ENCODE results near the gene IL31.
"Not testable (repeated sequence)": the region's sequence is repeated elsewhere in the genome, so short reads cannot be mapped to it uniquely, and the experiment has no call there.

The IL31 gene

GRCh38 chr12:122190842-122191668, 17.0 kb upstream of the IL31 start:
- peak in 4 of 5 donors; percentile 37 to 54 (median 44) for DNase-seq

- DNase-seq, result no peak
Measured at GRCh38 chr12:122189626-122190475, 15.8 kb upstream of the IL31 start.

GRCh38 chr12:122187466-122187865, 13.4 kb upstream of the IL31 start:
- no peak for DNase-seq

GRCh38 chr12:122185494-122186082, 11.6 kb upstream of the IL31 start:
- DNase-seq, result no peak

DNA sequence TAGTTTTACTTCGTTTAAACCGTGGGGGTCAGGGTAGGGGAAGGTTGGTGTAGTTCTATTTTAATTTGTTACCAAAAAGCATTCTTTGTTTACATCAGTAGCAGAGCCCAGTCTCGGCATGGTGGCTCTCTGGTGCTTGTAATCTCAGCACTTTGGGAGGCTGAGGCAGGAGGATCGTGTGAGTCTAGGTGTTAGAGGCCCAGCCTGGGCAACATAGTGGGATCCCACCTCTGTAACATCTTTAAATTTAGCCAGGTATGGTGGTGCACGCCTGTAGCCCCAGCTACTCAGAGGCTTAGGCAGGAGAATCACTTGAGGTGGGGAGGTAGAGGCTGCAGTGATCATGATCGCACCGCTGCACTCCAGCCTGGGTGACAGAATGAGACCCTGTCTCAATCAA, 11.1 kb upstream of the IL31 start:
- DNase-seq, result no peak

- DNase-seq, result no peak
Measured at GRCh38 chr12:122184517-122184916, 10.5 kb upstream of the IL31 start.

GRCh38 chr12:122183588-122183940, 9.5 kb upstream of the IL31 start:
- DNase-seq, result no peak

DNA sequence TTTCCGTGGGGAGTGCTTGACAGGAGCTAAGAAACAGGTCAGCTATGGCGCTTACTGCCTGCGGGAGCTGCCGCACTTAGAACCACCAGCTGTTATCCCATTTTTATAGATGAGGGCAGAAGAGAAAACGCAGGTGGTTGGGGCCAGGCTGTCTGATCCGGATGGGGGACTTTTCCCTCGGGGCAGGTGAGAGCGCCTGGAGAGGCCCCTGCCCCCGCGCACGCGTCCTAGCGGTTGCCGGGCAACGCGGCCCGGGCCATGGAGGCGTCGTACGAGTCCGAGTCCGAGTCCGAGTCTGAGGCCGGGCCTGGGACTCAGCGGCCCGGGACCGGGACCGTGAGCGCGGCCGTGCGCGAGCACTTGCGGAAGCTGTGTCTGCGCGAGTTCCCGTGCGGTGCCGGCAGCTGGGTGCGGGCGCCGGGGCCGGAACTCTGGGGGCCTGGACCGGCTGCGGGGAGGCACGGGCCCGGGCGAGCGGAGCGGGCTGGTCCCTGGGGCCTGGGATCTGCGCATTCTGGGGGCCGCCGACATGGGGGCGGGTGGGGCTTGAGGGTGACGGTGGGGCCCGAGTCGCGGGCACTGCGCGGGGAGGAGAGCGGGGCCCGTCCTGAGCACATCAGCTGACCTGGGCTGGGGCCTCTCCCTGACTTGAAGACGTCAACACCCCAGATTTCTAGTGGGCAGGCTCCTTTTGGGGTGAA, 9.0 kb upstream of the IL31 start, which contains the start of gene LRRC43:
Gene LRRC43 (plus strand): TSS at position 237 of the 701 bp plus-strand sequence. CDS start 22 bp downstream, at position 259.
- DNase-seq, result peak in 1 of 5 donors; percentile 33

- DNase-seq, result not testable (repeated sequence)
Measured at GRCh38 chr12:122176473-122176872, 2.5 kb upstream of the IL31 start.

- no peak for DNase-seq
Measured at GRCh38 chr12:122172262-122172939, 1.6 kb downstream of the IL31 start.

DNA sequence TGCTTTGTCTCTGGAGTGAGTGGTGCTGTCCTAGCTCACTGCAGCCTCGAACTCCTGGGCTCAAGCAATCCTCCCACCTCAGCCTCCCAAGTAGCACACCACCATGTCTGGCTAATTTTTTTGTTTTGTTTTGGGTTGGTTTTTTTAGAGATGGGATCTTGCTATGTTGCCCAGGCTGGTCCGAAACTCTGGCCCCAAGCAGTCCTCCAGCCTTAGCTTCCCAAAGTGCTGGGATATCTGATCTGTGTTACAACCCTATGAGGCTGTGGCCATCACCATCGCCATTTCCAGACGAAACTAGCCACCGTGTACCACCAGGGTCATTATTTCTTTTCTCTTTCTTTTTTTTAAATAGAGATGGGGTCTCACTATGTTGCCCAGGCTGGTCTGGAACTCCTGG, 2.6 kb downstream of the IL31 start:
- no peak for DNase-seq

DNA sequence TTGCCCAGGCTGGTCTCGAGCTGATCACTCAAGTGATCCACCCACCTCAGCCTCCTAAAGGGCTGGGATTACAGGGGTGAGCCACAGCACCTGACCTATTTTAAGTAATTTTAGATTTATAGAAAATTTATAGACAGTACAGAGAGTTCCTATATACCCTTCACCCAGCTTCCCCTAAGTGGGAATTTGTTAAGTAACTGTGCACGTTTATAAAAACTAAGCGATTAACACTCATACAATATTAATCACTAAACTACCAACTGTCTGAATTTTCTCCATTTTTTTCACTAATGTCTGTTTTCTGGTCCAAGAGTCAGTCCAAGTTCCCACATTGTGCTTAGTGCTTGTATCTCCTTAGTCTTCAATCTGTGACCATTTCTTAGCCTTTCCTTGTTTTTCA, 5.5 kb downstream of the IL31 start:
- DNase-seq, result no peak

DNA sequence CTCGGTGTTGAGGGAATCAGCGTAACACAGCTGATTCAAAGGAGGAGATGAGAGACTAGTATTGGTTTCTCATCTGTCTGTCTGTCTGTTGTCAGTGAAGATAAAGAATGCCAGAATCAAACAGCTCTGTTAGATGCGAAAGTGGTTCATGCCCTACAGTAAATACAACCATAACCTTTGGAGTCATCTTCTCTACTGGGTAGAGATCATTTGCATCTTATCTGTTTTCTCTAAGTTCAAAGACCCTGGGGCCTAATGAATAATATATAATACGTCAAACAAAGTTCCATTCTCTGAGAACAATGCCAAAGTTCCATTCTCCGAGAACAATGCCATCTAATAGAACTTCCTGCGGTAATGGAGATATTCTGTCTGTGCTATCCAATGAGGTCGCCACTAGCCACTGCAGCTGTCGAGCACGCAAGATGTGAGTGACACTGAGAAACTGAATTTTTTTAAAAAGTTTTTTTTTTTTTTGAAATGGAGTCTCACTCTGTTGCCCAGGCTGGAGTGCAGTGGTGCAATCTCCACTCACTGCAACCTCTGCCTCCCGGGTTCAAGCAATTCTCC, 6.6 kb downstream of the IL31 start:
- no peak for DNase-seq

GRCh38 chr12:122166422-122167349, 7.3 kb downstream of the IL31 start:
- peak in 1 of 5 donors; percentile 73 for DNase-seq

GRCh38 chr12:122162976-122163375, 11.0 kb downstream of the IL31 start:
- DNase-seq, result no peak

- DNase-seq, result peak in 1 of 5 donors; percentile 44
Measured at GRCh38 chr12:122161682-122162081, 12.3 kb downstream of the IL31 start.

DNA sequence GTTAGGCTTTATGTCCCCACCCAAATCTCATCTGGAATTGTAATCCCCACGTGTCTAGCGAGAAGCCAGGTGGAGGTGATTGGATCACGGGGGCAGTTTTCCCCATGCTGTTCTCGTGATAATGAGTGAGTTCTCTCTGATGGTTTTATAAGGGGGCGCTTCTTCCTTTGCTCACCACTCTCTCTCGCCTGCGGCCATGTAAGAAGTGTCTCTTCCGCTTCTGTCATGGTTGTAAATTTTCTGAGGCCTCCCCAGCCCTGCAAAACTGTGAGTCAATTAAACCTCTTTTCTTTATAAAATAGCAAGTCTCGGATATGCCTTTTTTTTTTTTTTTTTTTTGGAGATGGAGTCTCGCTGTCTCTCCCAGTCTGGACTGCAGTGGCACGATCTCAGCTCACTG, 13.3 kb downstream of the IL31 start:
- no peak for DNase-seq

DNA sequence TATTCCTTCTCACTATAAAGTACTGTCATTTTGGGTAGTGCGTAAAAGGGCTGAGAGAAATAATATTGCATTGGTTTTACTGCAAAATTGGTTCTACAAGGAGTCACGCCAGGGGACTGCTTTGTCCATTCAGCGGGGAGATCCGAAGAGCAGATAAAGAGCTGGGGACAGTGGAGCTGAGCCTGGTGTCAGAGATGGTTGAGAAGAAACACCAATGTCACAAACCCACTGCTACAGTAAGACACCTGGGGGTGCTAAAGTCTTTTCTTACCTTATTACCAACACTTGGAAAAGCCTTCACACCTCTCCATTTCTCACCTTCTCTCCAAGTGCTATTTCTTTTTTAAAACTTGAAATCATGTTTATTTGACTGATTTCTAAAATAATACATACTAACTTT, 14.1 kb downstream of the IL31 start:
- no peak for DNase-seq

DNA sequence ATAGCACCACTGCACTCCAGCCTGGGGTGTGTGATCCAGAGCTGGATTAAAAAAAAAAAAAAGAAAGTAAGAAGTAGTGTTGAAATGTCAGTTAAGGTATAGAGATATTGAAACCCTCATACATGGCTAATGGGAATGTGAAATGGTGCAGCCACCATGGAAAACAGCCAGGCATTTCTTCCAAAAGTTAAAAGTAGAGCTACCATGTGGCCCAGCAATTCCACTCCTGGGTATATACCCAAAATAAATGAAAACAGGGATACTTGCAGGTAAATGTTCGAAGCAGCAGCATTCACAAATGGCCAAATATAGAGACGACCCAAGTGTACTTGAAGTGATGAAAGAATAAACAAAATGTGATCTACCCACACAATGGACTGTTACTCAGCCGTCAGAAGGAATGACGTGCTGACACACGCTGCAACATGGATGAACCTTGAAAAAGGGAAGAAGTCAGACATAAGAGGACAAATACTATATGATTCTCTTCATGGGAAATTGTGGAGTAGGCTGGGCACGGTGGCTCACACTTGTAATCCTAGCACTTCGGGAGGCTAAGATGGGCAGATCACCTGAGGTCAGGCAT, 15.2 kb downstream of the IL31 start:
- no peak for DNase-seq

GRCh38 chr12:122155705-122156104, 18.3 kb downstream of the IL31 start:
- no peak for DNase-seq
